Endothelial cell (in vitro differentiated cells): ENCODE data around the gene CDK3. TPM values are rescaled to one million over a fixed set of nuclear protein-coding genes. Genes with fewer than 3 reads are reported as not detected.

Experiments
- DNase-seq: peaks from one replicate; pipeline ENCODE4 v3.0.0; 2021; ENCODE audit warnings: low spot score
- H3K27ac Mint-ChIP-seq: one replicate; pipeline ENCODE4 v1.8.0; 2021; ENCODE audit warnings: mixed read lengths, inconsistent platforms; ENCODE audit not compliant: unreplicated experiment
- H3K27me3 Mint-ChIP-seq: one replicate; pipeline ENCODE4 v1.8.0; 2021; ENCODE audit warnings: mild to moderate bottlenecking, moderate library complexity, mixed read lengths, inconsistent platforms; ENCODE audit not compliant: unreplicated experiment
- H3K36me3 Mint-ChIP-seq: one replicate; pipeline ENCODE4 v1.8.0; 2021; ENCODE audit warnings: mild to moderate bottlenecking, low read depth, mixed read lengths, inconsistent platforms; ENCODE audit not compliant: unreplicated experiment
- H3K4me1 Mint-ChIP-seq: one replicate; pipeline ENCODE4 v1.8.0; 2021; ENCODE audit warnings: mild to moderate bottlenecking, mixed read lengths, inconsistent platforms; ENCODE audit not compliant: unreplicated experiment
- H3K4me3 Mint-ChIP-seq: one replicate; pipeline ENCODE4 v1.8.0; 2021; ENCODE audit warnings: mild to moderate bottlenecking, mixed read lengths, inconsistent platforms; ENCODE audit not compliant: unreplicated experiment
- H3K9me3 Mint-ChIP-seq: one replicate; pipeline ENCODE4 v1.8.0; 2021; ENCODE audit warnings: mixed read lengths, inconsistent platforms; ENCODE audit not compliant: unreplicated experiment
- CTCF ChIP-seq: fragments of 200-600 bp; sonication (generic); IDR thresholded peaks from one replicate; pipeline ENCODE4 v1.5.0; 2021; ENCODE audit warnings: antibody characterized with exemption; ENCODE audit not compliant: unreplicated experiment
- total RNA-seq: library from RNA; stranded (reverse); fragmentation: NEBNext Ultra II Directional; extraction: Animal tissue kit (Norgen Biotek cat#: 25700); gene quantifications from one replicate; pipeline ENCODE4 v1.2.1, GENCODE V29; 2021; ENCODE audit not compliant: unreplicated experiment

CDK3 gene
- total RNA-seq, 1 donor from 2014 or later: 8.4 TPM

- Mint-ChIP-seq H3K27ac (no peak overlapping the region), H3K9me3 (no peaks in the 10 kb centered on the region), H3K27me3 (peaks cover 4% of the 10 kb centered on the region), H3K4me1 (peaks cover 12% of the 10 kb centered on the region), H3K36me3 (peaks cover 3% of the 10 kb centered on the region), H3K4me3 (no peak overlapping the region)
- no peak for TF ChIP-seq CTCF
- DNase-seq: no peak
Measured at GRCh38 chr17:76032073-76032779, 31.6 kb downstream of the CDK3 start.

GRCh38 chr17:76032780-76033108 lies 32.1 kb downstream of the CDK3 start:
- H3K4me3 Mint-ChIP-seq: no peak overlapping the region
- no peak for TF ChIP-seq CTCF
- H3K9me3 Mint-ChIP-seq: no peaks in the 10 kb centered on the region

GRCh38 chr17:76033139-76033538 lies 32.5 kb downstream of the CDK3 start:
- no peak for TF ChIP-seq CTCF
- H3K9me3 Mint-ChIP-seq: no peaks in the 10 kb centered on the region
- H3K27ac Mint-ChIP-seq: no peak overlapping the region
- H3K36me3 Mint-ChIP-seq: peaks cover 3% of the 10 kb centered on the region
- no peak overlapping the region for H3K4me3 Mint-ChIP-seq
- H3K27me3 Mint-ChIP-seq: peaks cover 4% of the 10 kb centered on the region
- no peak for DNase-seq
- H3K4me1 Mint-ChIP-seq: peaks cover 12% of the 10 kb centered on the region

More at GRCh38 chr17:76032780-76033108, 32.1 kb downstream of the CDK3 start:
- H3K36me3 Mint-ChIP-seq: peaks cover 3% of the 10 kb centered on the region
- no peak for DNase-seq
- peaks cover 12% of the 10 kb centered on the region for H3K4me1 Mint-ChIP-seq
- no peak overlapping the region for H3K27ac Mint-ChIP-seq
- peaks cover 4% of the 10 kb centered on the region for H3K27me3 Mint-ChIP-seq

DNA sequence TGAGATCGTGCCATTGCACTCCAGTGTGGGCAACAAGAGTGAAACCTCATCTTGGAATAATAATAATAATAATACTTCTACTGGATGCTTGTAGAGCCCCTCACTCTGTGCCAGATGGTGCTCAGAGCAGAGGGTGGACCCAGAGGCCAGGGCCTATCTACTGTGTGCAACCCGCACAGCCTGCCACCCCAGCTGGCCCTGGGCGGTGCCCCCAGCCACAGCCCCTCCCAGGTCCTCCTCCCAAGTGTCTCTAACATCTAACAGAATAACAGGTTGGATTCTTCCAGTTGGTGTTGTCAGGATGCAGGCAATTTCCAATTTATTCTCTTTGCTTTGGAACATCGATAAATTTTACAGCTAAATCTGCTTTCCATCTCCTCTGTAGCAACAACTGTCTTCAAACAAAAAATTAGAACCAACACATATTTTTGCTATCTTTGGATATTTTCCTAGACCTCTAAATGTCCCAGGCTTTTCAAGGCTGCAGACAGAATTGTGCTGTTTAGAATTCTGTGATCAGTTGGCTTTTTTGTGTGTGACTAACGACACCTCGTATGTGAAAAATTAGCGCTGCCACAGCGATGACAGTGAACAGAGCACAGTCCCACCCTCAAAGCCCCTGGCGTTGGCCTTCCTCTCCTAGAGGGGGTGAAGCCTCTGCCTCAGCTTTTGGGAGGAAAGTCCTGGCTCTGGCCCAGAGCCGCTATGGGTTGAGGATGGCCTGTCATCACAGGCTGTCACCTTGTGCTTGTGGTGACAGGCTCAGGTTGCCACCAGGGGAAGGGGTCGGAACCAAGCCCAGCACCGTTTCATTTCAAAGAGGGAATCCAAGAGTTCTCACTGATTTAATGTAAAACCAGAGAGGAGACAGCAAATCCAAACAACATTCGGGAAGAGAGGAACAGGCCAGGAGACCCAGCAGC lies 34.0 kb downstream of the CDK3 start:
- TF ChIP-seq CTCF: no peak

More for the DNA sequence above, 34.0 kb downstream of the CDK3 start:
- Mint-ChIP-seq H3K27me3 (peaks cover 4% of the 10 kb centered on the region), H3K4me1 (peaks cover 6% of the 10 kb centered on the region), H3K4me3 (no peak overlapping the region), H3K9me3 (no peaks in the 10 kb centered on the region), H3K27ac (no peak overlapping the region), H3K36me3 (peaks cover 17% of the 10 kb centered on the region)
- no peak for DNase-seq
